Activated naive CD4-positive, alpha-beta T cell treated with anti-CD3 and anti-CD28 coated beads, Interleukin-2, amount 50 U/mL, for 72 hours (primary cell): ENCODE measurements around the gene RYK. TPM values are rescaled to one million over a fixed set of nuclear protein-coding genes. Genes with fewer than 3 reads are reported as not detected.
"Not testable (repeated sequence)": the region's sequence is repeated elsewhere in the genome, so short reads cannot be mapped to it uniquely, and the experiment has no call there.

Experiments
- ATAC-seq, 2 donors: fragments of 150-1000 bp; cut with Tn5 transposase; 2 replicates each; pipeline ENCODE4 v1.10.0; 2021; ENCODE audit warnings: mild to moderate bottlenecking in 2 of 2, moderate library complexity in 2 of 2
- DNase-seq, 2 donors: peaks; one replicate each; pipeline ENCODE4 v3.0.0; 2021 to 2022; ENCODE audit warnings: low spot score in 2 of 2
- H3K27ac Mint-ChIP-seq, 2 donors: one replicate each; pipeline ENCODE4 v1.8.0; 2022; ENCODE audit warnings: mild to moderate bottlenecking in 2 of 2, mixed read lengths in 2 of 2
- H3K36me3 Mint-ChIP-seq, 2 donors: one replicate each; pipeline ENCODE4 v1.8.0; 2022; ENCODE audit warnings: mixed read lengths in 2 of 2
- H3K9me3 Mint-ChIP-seq, 2 donors: one replicate each; pipeline ENCODE4 v1.8.0; 2022; ENCODE audit warnings: mixed read lengths in 2 of 2
- total RNA-seq, 2 donors: library from RNA; stranded (reverse); gene quantifications; one replicate each; pipeline ENCODE4 v1.2.3, GENCODE V29; 2022

The RYK gene
- total RNA-seq, 2 donors from 2014 or later, result 16.4 to 50.1 TPM

GRCh38 chr3:134236505-134237170 is 14.0 kb downstream of the RYK start:
- no peak overlapping the region for H3K27ac Mint-ChIP-seq
- H3K36me3 Mint-ChIP-seq, result no peaks in the 10 kb centered on the region
- ATAC-seq (no peak), DNase-seq (no peak)
- no peaks in the 10 kb centered on the region for H3K9me3 Mint-ChIP-seq

DNA sequence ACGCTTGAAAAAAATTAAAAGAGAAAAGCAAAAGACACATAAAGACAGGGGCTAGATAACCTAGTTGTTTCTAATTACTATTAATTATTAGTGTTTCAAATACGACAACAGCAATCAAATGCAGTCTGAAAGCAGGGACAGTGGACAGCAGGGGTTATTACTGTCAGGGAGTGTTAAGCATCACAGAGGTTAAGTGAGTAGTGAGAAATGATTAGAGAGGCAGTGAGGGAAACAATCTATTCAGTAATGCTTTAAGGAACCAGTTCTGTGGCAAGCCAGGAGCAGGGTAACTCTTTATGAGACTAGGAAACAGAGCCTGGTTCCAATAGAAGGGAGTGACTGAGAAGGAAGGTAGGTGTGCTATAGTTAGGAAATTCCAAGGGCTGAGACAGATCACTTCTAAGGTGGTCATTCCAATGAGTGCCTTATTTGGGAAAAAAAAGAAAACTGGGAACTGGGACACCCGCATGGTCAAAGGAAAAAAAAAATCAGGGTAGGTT is 15.0 kb downstream of the RYK start:
- DNase-seq, result no peak
- Mint-ChIP-seq H3K9me3 (no peaks in the 10 kb centered on the region), H3K27ac (peak overlapping the region in 1 of 2 donors; percentile 7), H3K36me3 (no peaks in the 10 kb centered on the region)
- no peak for ATAC-seq

- Mint-ChIP-seq H3K36me3 (no peaks in the 10 kb centered on the region), H3K27ac (no peak overlapping the region), H3K9me3 (no peaks in the 10 kb centered on the region)
- ATAC-seq (no peak), DNase-seq (no peak)
Observed at GRCh38 chr3:134232951-134233350, 17.7 kb downstream of the RYK start.

DNA sequence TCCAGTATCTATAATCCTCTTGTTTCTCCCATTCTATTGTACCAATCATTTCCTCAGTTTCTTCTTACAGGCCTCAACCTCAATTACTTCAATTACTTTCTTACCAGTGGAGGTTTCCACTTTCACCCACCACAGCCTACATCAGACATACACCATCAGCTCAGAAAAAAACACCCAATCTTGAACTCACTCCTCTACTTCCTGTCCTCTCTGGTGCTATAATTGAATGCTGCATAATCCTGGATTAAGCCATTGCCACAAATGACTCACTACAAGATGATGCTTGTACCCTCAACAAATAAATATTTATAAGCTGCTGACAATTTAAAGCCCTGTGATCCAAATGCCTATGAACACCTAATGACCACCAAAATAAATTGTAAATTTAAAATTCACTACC is 18.5 kb downstream of the RYK start:
- Mint-ChIP-seq H3K36me3 (no peaks in the 10 kb centered on the region), H3K9me3 (no peaks in the 10 kb centered on the region), H3K27ac (peak overlapping the region in 1 of 2 donors; percentile 31)
- peak; percentile 82 to 96 for ATAC-seq
- no peak for DNase-seq

- ATAC-seq (no peak), DNase-seq (no peak)
- no peak overlapping the region for H3K27ac Mint-ChIP-seq
- H3K36me3 Mint-ChIP-seq, result no peaks in the 10 kb centered on the region
- H3K9me3 Mint-ChIP-seq, result no peaks in the 10 kb centered on the region
Observed at GRCh38 chr3:134231131-134231530, 19.5 kb downstream of the RYK start.

- no peaks in the 10 kb centered on the region for H3K9me3 Mint-ChIP-seq
- no peak for ATAC-seq
- no peaks in the 10 kb centered on the region for H3K36me3 Mint-ChIP-seq
- no peak for DNase-seq
- no peak overlapping the region for H3K27ac Mint-ChIP-seq
Observed at GRCh38 chr3:134229038-134229437, 21.6 kb downstream of the RYK start.

- Mint-ChIP-seq H3K36me3 (no peaks in the 10 kb centered on the region), H3K27ac (no peak overlapping the region), H3K9me3 (no peaks in the 10 kb centered on the region)
- ATAC-seq, result no peak
- DNase-seq, result no peak
Observed at GRCh38 chr3:134228479-134228878, 22.2 kb downstream of the RYK start.

- DNase-seq (no peak), ATAC-seq (no peak)
- no peaks in the 10 kb centered on the region for H3K36me3 Mint-ChIP-seq
- no peaks in the 10 kb centered on the region for H3K9me3 Mint-ChIP-seq
- no peak overlapping the region for H3K27ac Mint-ChIP-seq
Observed at GRCh38 chr3:134228035-134228434, 22.6 kb downstream of the RYK start.

- not testable (repeated sequence) for H3K9me3 Mint-ChIP-seq, DNase-seq, H3K36me3 Mint-ChIP-seq, ATAC-seq, H3K27ac Mint-ChIP-seq
Observed at GRCh38 chr3:134224796-134225156, 25.9 kb downstream of the RYK start.

GRCh38 chr3:134222835-134223234 is 27.8 kb downstream of the RYK start:
- peaks cover 0 to 4% of the 10 kb centered on the region in 2 donors for H3K36me3 Mint-ChIP-seq

DNA sequence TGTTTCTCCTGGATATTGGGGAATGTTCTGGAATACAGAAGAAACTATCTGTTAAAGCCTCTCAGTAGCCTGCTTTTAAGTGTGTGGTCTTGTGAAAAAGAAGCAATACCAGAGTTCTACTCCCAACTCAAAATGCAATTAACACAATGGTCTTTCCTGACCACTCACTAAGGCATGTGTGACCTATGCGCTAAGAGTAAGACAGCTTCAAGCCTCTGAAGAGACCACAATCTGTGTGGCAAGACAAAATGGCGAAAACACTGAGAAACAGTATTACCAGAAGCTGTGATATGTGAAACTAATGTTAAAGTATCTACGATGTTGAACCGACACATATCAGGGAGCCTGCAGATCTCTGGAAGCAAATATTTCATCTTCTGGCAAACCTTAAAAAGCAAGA is 33.8 kb downstream of the RYK start:
- H3K36me3 Mint-ChIP-seq, result peaks cover 0 to under 1% of the 10 kb centered on the region in 2 donors
- peak in 1 of 2 donors; percentile 13 for ATAC-seq
- no peak overlapping the region for H3K27ac Mint-ChIP-seq
- no peaks in the 10 kb centered on the region for H3K9me3 Mint-ChIP-seq
- DNase-seq, result no peak

More at GRCh38 chr3:134222835-134223234, 27.8 kb downstream of the RYK start:
- DNase-seq (no peak), ATAC-seq (no peak)
- no peak overlapping the region for H3K27ac Mint-ChIP-seq
- no peaks in the 10 kb centered on the region for H3K9me3 Mint-ChIP-seq

DNA sequence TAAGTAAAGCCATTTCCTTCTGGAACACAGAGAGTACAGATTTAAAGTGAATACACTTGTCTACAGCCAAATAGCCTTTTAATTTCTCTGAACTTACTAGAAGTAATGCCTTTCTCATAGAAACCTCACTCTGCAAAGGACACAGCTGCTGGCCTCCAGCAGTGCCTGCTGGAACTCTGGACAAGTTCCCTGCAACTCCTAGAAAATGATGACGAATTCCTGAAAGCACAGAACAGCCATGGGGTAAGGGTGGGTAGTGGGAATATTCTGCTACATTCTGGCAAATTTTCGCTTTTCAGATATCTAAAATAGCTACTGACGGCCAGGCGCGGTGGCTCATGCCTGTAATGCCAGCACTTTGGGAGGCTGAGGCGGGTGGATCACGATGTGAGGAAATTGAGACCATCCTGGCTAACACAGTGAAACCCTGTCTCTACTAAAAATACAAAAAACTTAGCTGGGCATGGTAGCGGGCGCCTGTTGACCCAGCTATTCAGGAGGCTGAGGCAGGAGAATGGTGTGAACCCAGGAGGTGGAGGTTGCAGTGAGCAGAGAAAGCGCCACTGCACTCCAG is 34.4 kb downstream of the RYK start:
- Mint-ChIP-seq H3K9me3 (no peaks in the 10 kb centered on the region), H3K36me3 (no peaks in the 10 kb centered on the region), H3K27ac (no peak overlapping the region)
- no peak for ATAC-seq
- no peak for DNase-seq

GRCh38 chr3:134214239-134214638 is 36.4 kb downstream of the RYK start:
- H3K27ac Mint-ChIP-seq, result peak overlapping the region; percentile 0 to 16
- H3K36me3 Mint-ChIP-seq, result peaks cover 0 to 8% of the 10 kb centered on the region in 2 donors
- H3K9me3 Mint-ChIP-seq, result no peaks in the 10 kb centered on the region
- ATAC-seq (peak; percentile 53 to 86), DNase-seq (no peak)

GRCh38 chr3:134212967-134213665 is 37.5 kb downstream of the RYK start:
- H3K9me3 Mint-ChIP-seq, result no peaks in the 10 kb centered on the region
- DNase-seq (peak; percentile 78 to 91), ATAC-seq (peak; percentile 79 to 87)
- H3K27ac Mint-ChIP-seq, result peak overlapping the region in 1 of 2 donors; percentile 16
- peaks cover 0 to 8% of the 10 kb centered on the region in 2 donors for H3K36me3 Mint-ChIP-seq

DNA sequence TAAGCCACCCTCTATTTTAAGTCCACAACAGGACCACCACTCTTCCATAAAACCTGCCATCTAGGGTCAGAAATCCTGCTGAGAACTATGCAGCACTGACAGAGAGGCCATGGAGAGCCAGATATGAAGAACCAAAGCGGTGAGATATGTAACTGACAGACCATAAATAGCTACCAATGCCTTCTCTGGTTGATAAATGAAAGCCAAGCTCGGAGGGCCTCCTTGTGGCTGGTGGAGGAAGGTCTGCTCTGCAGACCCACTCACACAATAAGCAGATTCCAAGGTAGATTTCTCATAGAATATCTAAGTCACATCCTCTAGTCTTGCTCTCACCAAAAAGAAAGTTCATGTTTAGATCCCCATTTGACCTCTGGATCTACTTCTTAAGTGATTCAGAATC is 38.9 kb downstream of the RYK start:
- peaks cover 0 to 8% of the 10 kb centered on the region in 2 donors for H3K36me3 Mint-ChIP-seq
- no peak for DNase-seq

GRCh38 chr3:134205451-134205850 is 45.2 kb downstream of the RYK start:
- H3K36me3 Mint-ChIP-seq, result peaks cover under 1 to 11% of the 10 kb centered on the region in 2 donors
- no peak overlapping the region for H3K27ac Mint-ChIP-seq
- DNase-seq, result no peak
- H3K9me3 Mint-ChIP-seq, result no peaks in the 10 kb centered on the region
- ATAC-seq, result no peak

More for the DNA sequence above, 38.9 kb downstream of the RYK start:
- no peaks in the 10 kb centered on the region for H3K9me3 Mint-ChIP-seq
- H3K27ac Mint-ChIP-seq, result no peak overlapping the region
- ATAC-seq, result peak in 1 of 2 donors; percentile 41
